Measurements from ENCODE around the gene PREPL.
A peak's percentile ranks its signal among the peaks of the same experiment; 100 is the strongest.
"Not testable (repeated sequence)": the region's sequence is repeated elsewhere in the genome, so short reads cannot be mapped to it uniquely, and the experiment has no call there.

Gene PREPL

DNA sequence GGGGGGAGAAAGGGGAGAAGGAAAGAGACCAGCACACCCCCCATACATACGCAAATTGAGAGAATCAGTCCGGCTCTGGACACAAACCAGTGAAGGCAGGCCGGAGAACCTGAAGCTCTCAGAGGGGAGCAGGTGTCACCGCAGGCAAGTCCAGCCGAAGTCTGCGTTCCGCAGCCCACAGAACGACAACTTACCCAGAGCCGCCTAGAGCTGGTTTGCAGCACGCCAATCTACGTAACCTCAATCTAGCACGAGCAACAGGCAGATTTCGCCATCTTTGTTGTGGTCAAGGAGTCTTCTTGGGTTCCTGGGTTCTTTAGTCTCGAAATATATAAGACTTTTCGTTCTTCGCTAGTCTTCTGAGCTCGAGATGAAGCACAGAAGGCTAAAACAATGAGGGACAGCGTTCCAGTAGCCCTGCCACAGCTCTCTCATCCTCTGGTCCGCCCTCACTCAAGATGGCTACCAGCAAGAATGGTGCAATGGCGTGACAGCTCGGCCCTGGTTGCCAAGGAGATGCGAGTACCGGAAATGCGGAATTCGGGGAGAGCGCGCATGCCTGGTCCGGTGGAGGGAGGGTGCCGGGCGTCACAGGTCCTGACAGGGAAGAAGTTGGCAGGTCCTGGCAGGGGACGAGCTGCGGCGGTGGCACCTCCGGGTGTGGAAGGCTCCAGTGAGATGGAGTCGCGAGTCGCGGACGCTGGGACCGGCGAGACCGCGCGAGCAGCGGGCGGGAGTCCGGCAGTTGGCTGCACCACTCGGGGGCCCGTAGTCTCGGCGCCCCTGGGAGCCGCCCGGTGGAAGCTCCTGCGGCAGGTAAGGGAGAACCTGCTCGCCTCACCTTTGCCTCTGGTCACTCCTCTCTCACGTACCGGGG is at the start of gene PREPL, which contains the start of gene CAMKMT:
PREPL (minus strand) TSS at position 165 of the 877 bp plus-strand sequence. CDS start 15,152 bp downstream, outside the sequence.
CAMKMT (plus strand) TSS at position 618 of the 877 bp plus-strand sequence.
- peak; percentile 98 for DNase-seq (ENCODE audit: low read depth, low spot score)

GRCh38 chr2:44398243-44398897 is 37.1 kb upstream of the PREPL start:
- DNase-seq (ENCODE audit: low read depth, low spot score): no peak

- no peak for DNase-seq (ENCODE audit: low read depth, low spot score)
Measured at GRCh38 chr2:44397447-44398175, 36.3 kb upstream of the PREPL start.

- DNase-seq (ENCODE audit: low read depth, low spot score): peak; percentile 21
Measured at GRCh38 chr2:44392338-44392943, 31.1 kb upstream of the PREPL start.

DNA sequence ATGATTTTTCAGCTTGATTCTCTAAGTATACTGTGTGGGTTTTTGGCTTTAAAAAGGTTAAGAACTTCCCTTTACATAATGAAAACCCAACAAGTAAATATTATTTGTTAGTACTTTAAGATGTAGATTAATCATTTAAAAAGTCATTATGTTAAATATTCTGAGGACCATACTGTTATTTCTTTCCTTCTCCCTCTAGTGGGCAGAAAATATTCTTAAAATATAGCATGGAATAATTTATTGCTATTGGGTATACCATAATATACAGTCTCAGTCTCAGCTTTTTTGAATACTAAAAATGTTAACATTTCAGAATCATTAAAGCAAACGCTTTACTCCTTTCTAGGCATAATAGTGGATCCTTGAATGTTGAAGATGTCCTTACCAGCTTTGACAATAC is 28.6 kb upstream of the PREPL start:
- DNase-seq (ENCODE audit: low read depth, low spot score): no peak

DNA sequence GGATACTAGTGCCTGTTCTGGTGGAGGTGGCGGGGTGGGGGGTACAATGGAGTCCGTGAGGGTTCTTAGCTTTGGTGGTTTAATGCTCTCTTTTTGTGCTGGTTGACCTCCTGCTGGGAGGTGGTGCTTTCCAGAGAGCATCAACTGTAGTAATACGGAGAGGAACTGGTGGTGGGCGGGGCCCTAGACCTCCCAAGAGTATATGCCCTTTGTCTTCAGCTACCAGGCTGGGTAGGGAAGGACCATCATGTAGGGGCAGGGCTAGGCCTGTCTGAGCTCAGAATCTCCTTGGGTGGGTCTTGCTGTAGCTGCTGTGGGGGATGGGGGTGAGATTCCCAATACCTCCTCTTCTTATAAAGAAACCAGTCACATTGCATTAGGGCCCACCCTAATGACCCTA is 27.6 kb upstream of the PREPL start:
- no peak for DNase-seq (ENCODE audit: low read depth, low spot score)

DNA sequence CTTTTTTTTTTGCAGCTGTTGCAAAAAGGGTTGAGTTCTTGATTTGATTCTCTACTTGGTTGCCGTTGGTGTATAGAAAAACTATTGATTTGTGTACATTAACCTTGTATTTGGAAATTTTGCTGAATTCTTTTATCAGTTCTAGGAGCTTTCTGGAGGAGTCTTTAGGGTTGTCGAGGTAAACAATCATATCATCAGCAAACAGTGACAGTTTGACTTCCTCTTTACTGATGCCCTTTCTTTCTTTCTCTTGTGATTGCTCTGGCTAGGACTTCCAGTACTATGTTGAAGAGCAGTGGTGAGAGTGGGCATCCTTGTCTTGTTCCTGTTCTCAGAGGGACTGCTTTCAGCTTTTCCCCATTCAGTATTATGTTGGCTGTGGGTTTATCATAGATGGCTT is 23.9 kb upstream of the PREPL start:
- DNase-seq (ENCODE audit: low read depth, low spot score): not testable (repeated sequence)

- DNase-seq (ENCODE audit: low read depth, low spot score): no peak
Measured at GRCh38 chr2:44377486-44377885, 16.2 kb upstream of the PREPL start.

GRCh38 chr2:44372246-44372645 is 11.0 kb upstream of the PREPL start:
- no peak for DNase-seq (ENCODE audit: low read depth, low spot score)

DNA sequence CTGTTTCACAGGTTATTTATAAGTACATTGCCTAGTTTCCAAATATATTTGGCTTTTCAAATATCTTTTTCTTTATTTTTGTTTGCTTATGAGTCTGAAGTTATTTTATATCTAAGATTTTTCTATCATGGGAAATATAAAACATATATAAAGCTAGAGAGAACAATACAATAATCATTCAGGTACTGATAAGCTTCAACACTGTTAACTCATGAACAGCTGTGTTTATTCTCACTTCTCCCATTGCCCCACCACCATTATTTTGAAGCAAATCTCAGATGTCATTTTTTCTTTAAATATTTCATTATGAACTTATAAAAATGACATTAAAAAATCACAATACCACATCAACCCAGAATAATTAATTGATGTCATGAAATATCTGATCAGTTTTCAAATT is 10.2 kb upstream of the PREPL start:
- no peak for DNase-seq (ENCODE audit: low read depth, low spot score)

DNA sequence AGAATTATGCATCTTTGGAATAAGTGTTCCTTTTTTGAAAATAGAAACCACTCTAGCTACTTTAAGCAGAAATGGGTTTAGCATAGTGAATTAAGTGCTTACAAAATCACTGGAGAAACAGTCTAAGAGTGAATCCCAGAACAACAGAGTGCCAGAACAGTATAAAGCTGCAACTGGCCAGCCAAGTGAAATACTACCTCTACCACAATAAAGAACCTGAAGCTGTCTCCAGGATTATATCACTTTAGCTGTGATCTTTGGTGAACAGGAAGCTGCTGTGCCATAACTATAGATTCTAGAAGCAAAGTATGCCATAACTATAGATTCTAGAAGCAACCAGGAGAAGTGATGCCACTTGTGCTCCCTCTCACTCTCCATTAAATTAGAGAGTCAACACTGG is 8.1 kb upstream of the PREPL start:
- DNase-seq (ENCODE audit: low read depth, low spot score): no peak

- no peak for DNase-seq (ENCODE audit: low read depth, low spot score)
Measured at GRCh38 chr2:44367591-44367990, 6.3 kb upstream of the PREPL start.

DNA sequence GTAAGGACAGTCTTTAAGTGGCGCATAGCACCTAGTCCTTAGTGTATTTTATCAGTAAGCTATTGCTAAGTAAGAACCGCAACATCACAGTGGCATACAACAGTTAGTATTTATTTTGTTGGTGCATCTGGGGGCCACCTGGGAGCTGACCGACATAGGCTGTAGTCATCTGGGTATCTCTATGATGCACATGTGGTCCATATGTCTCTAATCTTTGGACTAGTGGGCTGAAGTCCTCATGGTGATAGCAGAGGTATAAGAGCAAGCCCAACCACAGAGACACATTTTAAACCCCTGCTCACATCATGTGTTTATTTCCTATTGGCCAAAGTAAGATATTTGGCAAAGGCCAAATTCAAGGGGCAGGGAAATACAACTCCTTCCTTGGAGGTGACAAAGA is 3.3 kb upstream of the PREPL start:
- DNase-seq (ENCODE audit: low read depth, low spot score): no peak

DNA sequence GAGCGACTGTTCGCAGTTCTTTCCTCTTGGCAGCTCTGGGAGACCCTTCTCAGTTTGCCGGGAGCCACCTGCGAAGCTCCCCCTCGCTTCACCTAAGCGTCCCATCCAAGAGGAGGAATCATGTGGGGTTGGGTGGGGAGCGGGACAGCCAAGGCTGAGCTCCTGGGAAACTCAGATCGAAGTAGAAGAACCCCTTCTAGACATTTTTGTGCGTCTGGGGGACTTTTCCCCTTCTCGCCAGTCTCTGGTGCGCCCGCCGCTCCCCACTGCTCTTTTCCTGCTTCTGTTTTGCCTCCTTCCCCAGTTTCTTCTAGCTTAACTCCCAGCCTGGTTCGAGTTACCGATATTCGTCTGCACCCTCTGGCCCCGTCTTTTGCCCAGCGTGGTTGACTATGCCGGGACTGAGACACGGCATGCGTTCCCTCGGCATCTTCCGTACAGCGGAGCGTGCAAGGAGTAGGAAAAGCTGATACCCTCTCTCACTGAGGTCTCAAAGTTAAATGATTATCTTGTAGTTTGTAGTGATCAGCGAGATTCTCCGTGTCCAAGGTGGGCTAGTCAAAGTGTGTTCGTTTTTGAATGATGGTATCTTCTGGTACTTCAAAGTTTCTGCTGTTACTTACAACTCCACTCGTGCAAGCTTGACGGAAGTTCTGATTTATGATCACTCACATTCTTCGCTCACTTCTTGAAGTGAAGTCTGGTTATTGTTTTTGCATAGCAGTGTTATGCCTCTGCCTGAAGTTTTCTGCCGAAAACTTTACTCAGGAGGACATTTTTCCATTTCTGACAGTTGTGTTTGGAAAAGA is 1.1 kb upstream of the PREPL start:
- DNase-seq (ENCODE audit: low read depth, low spot score): no peak

GRCh38 chr2:44360749-44361329 is 455 bp downstream of the PREPL start:
- peak; percentile 17 for DNase-seq (ENCODE audit: low read depth, low spot score)

GRCh38 chr2:44358503-44358902 is 2.8 kb downstream of the PREPL start:
- DNase-seq (ENCODE audit: low read depth, low spot score): no peak

GRCh38 chr2:44354761-44355160 is 6.5 kb downstream of the PREPL start:
- DNase-seq (ENCODE audit: low read depth, low spot score): no peak

- DNase-seq (ENCODE audit: low read depth, low spot score): no peak
Measured at GRCh38 chr2:44352510-44352909, 8.8 kb downstream of the PREPL start.

GRCh38 chr2:44351676-44352075 is 9.6 kb downstream of the PREPL start:
- no peak for DNase-seq (ENCODE audit: low read depth, low spot score)

DNA sequence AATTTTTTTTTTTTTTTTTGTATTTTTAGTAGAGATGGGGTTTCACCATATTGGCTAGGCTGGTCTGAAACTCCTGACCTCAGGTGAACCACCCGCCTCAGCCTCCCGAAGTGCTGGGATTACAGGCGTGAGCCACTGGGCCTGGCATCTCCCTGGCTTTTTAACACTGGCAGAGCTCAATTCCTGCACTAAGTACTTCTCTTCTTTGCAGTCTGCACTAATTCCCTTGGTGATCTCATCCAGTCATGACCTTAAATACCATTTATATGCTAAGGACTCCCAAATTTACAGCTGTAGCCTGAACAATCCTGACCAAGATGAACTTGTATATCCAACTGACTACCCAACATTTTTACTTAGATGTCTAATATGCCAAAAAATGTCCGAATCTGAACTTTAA is 10.2 kb downstream of the PREPL start:
- DNase-seq (ENCODE audit: low read depth, low spot score): no peak

DNA sequence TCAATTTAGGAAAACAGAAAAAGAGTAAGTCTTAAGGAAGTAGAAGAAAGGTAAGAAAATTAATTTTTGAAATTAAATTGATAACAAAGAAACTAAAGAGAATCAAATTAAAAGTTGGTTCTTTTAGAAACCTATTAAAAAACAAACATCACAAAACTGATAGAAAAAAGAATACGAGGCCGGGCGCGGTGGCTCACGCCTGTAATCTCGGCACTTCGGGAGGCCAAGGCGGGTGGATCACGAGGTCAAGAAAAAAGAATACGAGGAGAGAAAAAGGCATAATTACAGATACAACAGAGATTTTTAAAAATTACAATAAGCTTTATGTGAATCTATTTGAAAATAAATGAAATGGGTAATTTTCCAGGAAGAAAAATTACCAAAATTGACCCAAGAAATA is 11.8 kb downstream of the PREPL start:
- DNase-seq (ENCODE audit: low read depth, low spot score): no peak

Measured in activated naive CD8-positive, alpha-beta T cell treated with anti-CD3 and anti-CD28 coated beads, Interleukin-2, amount 50 U/mL, for 16 hours (primary cell).